Esophagus muscularis mucosa (tissue), 4 donors: ENCODE measurements around the gene MXI1. TPM values are rescaled to one million over a fixed set of nuclear protein-coding genes. Genes with fewer than 3 reads are reported as not detected.

Experiments used
- DNase-seq: peaks from one replicate; pipeline ENCODE4 v3.0.0-alpha.2; 2017; ENCODE audit errors: extremely low spot score
- H3K27ac ChIP-seq, 4 donors: fragments of 200-600 bp; sonication (generic); replicated peaks in 1 of 4; 1 replicate in 3 of 4; 2 replicates in 1 of 4; pipeline ENCODE4 v1.5.1; 2016 to 2019; ENCODE audit warnings: mild to moderate bottlenecking in 1 of 4
- H3K27me3 ChIP-seq, 4 donors: fragments of 200-600 bp; sonication (generic); one replicate each; pipeline versions ENCODE4 v1.5.1 to v1.6.0; 2016 to 2019
- H3K36me3 ChIP-seq, 4 donors: fragments of 200-600 bp; sonication (generic); one replicate each; pipeline ENCODE4 v1.5.1; 2016 to 2019
- H3K4me1 ChIP-seq, 4 donors: fragments of 200-600 bp; sonication (generic); one replicate each; pipeline ENCODE4 v1.5.1; 2016 to 2019
- H3K4me3 ChIP-seq, 4 donors: fragments of 200-600 bp; sonication (generic); 1 replicate in 2 of 4; 2 replicates in 2 of 4; pipeline ENCODE4 v1.5.1; 2016 to 2019; ENCODE audit warnings: mild to moderate bottlenecking in 4 of 4, moderate library complexity in 1 of 4
- H3K9me3 ChIP-seq, 4 donors: fragments of 200-600 bp; sonication (generic); 1 replicate in 3 of 4; 2 replicates in 1 of 4; pipeline ENCODE4 v1.5.1; 2016 to 2019
- EP300 ChIP-seq: sonication (generic); formaldehyde crosslinking; IDR thresholded peaks from one replicate; pipeline ENCODE4 v1.6.1; 2017; ENCODE audit warnings: antibody characterized with exemption
- POLR2A ChIP-seq: fragments of 450-650 bp; IDR thresholded peaks from one replicate; pipeline ENCODE4 v1.6.1; 2017; ENCODE audit warnings: antibody characterized with exemption, moderate library complexity, mild to moderate bottlenecking, low read depth
- POLR2AphosphoS5 ChIP-seq, 2 donors: sonication (generic); formaldehyde crosslinking; IDR thresholded peaks; one replicate each; pipeline ENCODE4 v1.6.1; 2017; ENCODE audit warnings: antibody characterized with exemption in 2 of 2
- WGBS: methylation state at CpG from one replicate; pipeline ENCODE4 v1.1.5; 2018; 5-methylcytosine and 5-hydroxymethylcytosine counted together
- intact Hi-C: fragments of 100-400 bp; cut with DNase I; formaldehyde crosslinking; loops from one replicate; pipeline ENCODE4 v1.15.1; 2023
- total RNA-seq, 4 donors: library from RNA; depleted of rRNA; stranded (reverse); fragments of >200 nt; gene quantifications; one replicate each; pipeline versions ENCODE4 v1.1.0 to v1.2.1, GENCODE V29; 2016
- TF ChIP-seq, protein P1 (sequence below), 3 experiments: fragments of 200-600 bp in 2 of 3; fragments of 450-650 bp in 1 of 3; sonication (generic) in 2 of 3; IDR thresholded peaks; one replicate each; pipeline ENCODE4 v1.5.1; 2017 to 2019; ENCODE audit warnings: antibody characterized with exemption in 3 of 3, mild to moderate bottlenecking in 2 of 3, moderate library complexity in 1 of 3

The MXI1 gene
- total RNA-seq, 4 donors from 2014 or later: 198 to 292 (median 226) TPM

GRCh38 chr10:110219884-110220283 lies 12.5 kb downstream of the MXI1 start:
- peak; percentile 39 for DNase-seq
- no peak overlapping the region for H3K4me3 ChIP-seq
- no peaks in the 10 kb centered on the region for H3K36me3 ChIP-seq
- 81% methylated on average over 7 of the region's 7 CpGs for WGBS
- TF ChIP-seq, protein P1, sequence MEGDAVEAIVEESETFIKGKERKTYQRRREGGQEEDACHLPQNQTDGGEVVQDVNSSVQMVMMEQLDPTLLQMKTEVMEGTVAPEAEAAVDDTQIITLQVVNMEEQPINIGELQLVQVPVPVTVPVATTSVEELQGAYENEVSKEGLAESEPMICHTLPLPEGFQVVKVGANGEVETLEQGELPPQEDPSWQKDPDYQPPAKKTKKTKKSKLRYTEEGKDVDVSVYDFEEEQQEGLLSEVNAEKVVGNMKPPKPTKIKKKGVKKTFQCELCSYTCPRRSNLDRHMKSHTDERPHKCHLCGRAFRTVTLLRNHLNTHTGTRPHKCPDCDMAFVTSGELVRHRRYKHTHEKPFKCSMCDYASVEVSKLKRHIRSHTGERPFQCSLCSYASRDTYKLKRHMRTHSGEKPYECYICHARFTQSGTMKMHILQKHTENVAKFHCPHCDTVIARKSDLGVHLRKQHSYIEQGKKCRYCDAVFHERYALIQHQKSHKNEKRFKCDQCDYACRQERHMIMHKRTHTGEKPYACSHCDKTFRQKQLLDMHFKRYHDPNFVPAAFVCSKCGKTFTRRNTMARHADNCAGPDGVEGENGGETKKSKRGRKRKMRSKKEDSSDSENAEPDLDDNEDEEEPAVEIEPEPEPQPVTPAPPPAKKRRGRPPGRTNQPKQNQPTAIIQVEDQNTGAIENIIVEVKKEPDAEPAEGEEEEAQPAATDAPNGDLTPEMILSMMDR (IDR thresholded peaks at IDR 0.05): no peak
- H3K27me3 ChIP-seq: no peaks in the 10 kb centered on the region
- H3K4me1 ChIP-seq: peaks cover 58 to 78% (median 69%) of the 10 kb centered on the region in 4 donors
- H3K9me3 ChIP-seq: no peaks in the 10 kb centered on the region
- H3K27ac ChIP-seq: peak overlapping the region; percentile 87 to 98 (median 90)
- intact Hi-C loops: loop anchor here (10.0 kb wide), 1 partner anchor 215 kb away; the partner anchor contains the start of gene ADD3

DNA sequence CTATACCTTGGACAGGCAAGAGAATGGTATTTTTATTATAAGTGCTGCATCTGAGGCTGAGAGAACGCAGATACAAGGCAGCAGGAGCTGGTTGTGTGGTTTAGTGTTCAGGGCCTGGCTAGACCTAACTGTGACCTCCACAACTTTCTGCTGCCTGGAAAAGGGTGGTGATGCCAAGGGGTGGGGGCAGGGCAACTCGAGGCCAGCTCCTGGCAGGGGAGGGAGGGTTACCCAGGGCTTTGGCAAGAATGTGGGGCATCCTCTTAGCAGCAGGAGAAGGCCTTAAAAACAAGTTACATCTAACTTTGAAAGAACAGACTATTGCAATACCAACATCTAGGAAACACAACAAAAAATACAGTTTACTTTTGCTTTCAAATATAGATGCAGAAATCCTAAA lies 13.0 kb downstream of the MXI1 start:
- DNase-seq: peak; percentile 60
- H3K27ac ChIP-seq: peak overlapping the region; percentile 87 to 98 (median 90)
- no peaks in the 10 kb centered on the region for H3K27me3 ChIP-seq
- intact Hi-C loops: no loop called here
- 50% methylated on average over 2 of the region's 2 CpGs for WGBS
- H3K4me3 ChIP-seq: no peak overlapping the region
- peaks cover 60 to 78% (median 69%) of the 10 kb centered on the region in 4 donors for H3K4me1 ChIP-seq
- TF ChIP-seq POLR2AphosphoS5 (IDR thresholded peaks at IDR 0.05) (peak in 1 of 2 donors; percentile 14), EP300 (no peak), POLR2A (no peak)
- TF ChIP-seq, protein P1 (IDR thresholded peaks at IDR 0.05): no peak
- H3K9me3 ChIP-seq: no peaks in the 10 kb centered on the region
- H3K36me3 ChIP-seq: no peaks in the 10 kb centered on the region

DNA sequence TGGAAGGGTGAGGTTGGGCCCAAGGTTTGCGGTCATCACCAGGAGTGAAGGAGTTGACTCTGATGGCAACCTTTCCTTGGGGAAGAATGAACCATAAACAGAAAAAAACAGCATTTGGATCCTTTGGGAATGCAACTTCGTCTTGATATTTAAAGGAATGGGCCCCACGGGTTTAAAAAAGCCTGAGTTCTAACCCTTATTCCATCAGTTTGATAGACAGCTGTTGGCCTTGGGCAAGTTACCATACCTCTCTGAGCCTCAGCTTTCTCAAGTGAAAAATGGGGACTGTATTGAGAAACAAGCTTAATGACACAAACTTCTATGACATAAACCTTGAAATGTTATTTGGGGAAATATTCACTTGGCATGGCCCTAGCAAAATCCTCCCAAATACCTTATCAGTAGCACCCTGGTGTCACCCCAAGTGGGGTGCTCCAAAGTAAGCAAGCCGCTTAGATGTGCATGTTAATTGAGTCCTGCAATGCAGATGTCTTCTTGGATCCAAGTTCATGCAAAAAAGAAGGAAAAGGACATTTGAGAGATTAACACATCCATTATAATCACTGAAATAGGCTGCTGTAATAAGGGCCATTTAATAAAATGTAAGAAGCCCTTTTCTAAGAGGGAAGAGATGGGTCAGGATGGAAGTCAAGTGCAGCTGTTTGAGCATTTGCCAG lies 13.8 kb downstream of the MXI1 start:
- Histone ChIP-seq H3K27me3 (no peaks in the 10 kb centered on the region), H3K27ac (peak overlapping the region; percentile 87 to 98 (median 90)), H3K36me3 (no peaks in the 10 kb centered on the region), H3K9me3 (no peaks in the 10 kb centered on the region), H3K4me1 (peaks cover 52 to 71% (median 62%) of the 10 kb centered on the region in 4 donors), H3K4me3 (peak overlapping the region; percentile 44 to 58 (median 48))
- DNase-seq: peak; percentile 60
- TF ChIP-seq, protein P1 (IDR thresholded peaks at IDR 0.05): no peak
- TF ChIP-seq POLR2A: no peak
- TF ChIP-seq EP300: no peak
- TF ChIP-seq POLR2AphosphoS5 (IDR thresholded peaks at IDR 0.05): no peak
- WGBS: 74% methylated on average over 4 of the region's 4 CpGs
- intact Hi-C loops: no loop called here

DNA sequence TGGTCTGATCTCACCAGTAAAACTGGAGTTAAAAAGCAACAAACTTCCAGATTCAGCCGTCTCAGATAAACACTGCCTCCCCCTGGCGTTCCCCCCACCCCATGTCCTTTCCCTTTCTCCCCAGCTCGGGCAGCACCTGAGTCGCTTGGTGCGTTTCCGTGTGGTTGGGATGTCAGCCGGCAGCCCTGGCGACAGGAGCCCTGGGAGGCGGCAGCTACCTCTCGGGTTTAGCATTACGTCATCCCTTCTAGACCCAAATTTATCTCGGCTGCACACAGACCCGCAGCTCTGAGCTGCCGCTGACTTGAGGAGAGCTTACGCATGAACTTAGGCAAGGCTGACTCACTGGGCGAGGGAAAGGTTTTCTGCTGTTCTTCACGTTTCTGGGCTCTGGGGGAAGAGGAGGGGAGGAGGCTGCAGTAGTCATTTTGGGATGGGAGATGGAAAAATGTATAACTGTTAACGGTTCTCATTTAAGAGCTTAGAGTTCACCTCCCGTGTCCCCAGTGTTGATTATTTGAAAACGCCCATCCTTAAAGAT lies 14.4 kb downstream of the MXI1 start:
- Histone ChIP-seq H3K36me3 (no peaks in the 10 kb centered on the region), H3K9me3 (no peaks in the 10 kb centered on the region), H3K27me3 (no peaks in the 10 kb centered on the region), H3K4me3 (peak overlapping the region; percentile 44 to 58 (median 48)), H3K27ac (peak overlapping the region; percentile 87 to 98 (median 90)), H3K4me1 (peaks cover 46 to 66% (median 56%) of the 10 kb centered on the region in 4 donors)
- 9% methylated on average over 20 of the region's 20 CpGs for WGBS
- TF ChIP-seq POLR2A (no peak), POLR2AphosphoS5 (IDR thresholded peaks at IDR 0.05) (peak; percentile 90 to 93)
- TF ChIP-seq, protein P1 (IDR thresholded peaks at IDR 0.05): peak; percentile 21 to 26 (median 21)
- intact Hi-C loops: no loop called here
- peak; percentile 96 for DNase-seq
